B cell (primary cell): Measurements from ENCODE around the gene IFT20.

Experiments used
- EZH2 ChIP-seq: IDR thresholded peaks from 2 replicates; pipeline ENCODE4 v1.6.1; 2012; ENCODE audit warnings: borderline replicate concordance, low read depth, mild to moderate bottlenecking, moderate library complexity, low read length; ENCODE audit not compliant: insufficient read depth, poor library complexity, severe bottlenecking
- TF ChIP-seq, protein P1 (sequence below): fragments of 200-600 bp; IDR thresholded peaks from one replicate; pipeline ENCODE4 v1.8.0; 2022; ENCODE audit warnings: antibody characterized with exemption, mild to moderate bottlenecking

DNA sequence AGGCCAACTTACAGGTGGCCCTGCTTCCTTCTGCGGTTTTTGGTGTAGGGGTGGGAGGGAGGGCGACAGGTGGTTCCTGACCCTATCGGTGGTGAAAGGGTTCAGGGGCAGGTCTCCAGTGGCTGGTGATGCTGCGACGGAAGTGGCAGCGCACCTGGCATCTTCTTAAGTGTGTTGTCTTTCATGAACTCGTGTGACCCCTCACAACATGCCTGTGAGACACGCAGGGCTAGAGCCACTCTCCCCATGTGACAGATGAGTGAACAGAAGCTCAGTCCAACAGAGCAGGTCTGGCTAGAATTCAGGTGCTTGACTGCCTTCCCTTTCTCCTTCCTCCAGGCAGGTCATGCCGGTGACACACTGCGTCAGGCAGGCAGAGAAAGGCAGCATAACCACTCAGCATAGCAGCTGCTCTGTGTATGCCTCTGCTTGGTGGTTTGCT is 8.2 kb upstream of the IFT20 start:
- TF ChIP-seq, protein P1, sequence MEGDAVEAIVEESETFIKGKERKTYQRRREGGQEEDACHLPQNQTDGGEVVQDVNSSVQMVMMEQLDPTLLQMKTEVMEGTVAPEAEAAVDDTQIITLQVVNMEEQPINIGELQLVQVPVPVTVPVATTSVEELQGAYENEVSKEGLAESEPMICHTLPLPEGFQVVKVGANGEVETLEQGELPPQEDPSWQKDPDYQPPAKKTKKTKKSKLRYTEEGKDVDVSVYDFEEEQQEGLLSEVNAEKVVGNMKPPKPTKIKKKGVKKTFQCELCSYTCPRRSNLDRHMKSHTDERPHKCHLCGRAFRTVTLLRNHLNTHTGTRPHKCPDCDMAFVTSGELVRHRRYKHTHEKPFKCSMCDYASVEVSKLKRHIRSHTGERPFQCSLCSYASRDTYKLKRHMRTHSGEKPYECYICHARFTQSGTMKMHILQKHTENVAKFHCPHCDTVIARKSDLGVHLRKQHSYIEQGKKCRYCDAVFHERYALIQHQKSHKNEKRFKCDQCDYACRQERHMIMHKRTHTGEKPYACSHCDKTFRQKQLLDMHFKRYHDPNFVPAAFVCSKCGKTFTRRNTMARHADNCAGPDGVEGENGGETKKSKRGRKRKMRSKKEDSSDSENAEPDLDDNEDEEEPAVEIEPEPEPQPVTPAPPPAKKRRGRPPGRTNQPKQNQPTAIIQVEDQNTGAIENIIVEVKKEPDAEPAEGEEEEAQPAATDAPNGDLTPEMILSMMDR, result no peak
- TF ChIP-seq EZH2, result no peak
